HepG2 (cell line): Measurements from ENCODE around the gene IPO8. TPM values are rescaled to one million over a fixed set of nuclear protein-coding genes. Genes with fewer than 3 reads are reported as not detected.

Experiments
- AGO1 ChIP-seq: fragments of 200-400 bp; formaldehyde crosslinking; IDR thresholded peaks from 2 replicates; pipeline ENCODE4 v1.6.1; 2017; ENCODE audit warnings: mild to moderate bottlenecking, low read depth, low read length, moderate library complexity; ENCODE audit not compliant: poor library complexity, severe bottlenecking
- CC2D1A ChIP-seq: sonication (generic); formaldehyde crosslinking; IDR thresholded peaks from 2 replicates; pipeline ENCODE4 v1.8.1; 2023; ENCODE audit warnings: mild to moderate bottlenecking, missing genetic modification reagents
- MTF2 ChIP-seq: sonication (generic); formaldehyde crosslinking; IDR thresholded peaks from 2 replicates; pipeline ENCODE4 v1.5.0; 2020; ENCODE audit warnings: missing genetic modification reagents, borderline replicate concordance
- NFATC3 ChIP-seq: sonication (generic); formaldehyde crosslinking; IDR thresholded peaks from 2 replicates; pipeline ENCODE4 v1.5.1; 2020; ENCODE audit warnings: mild to moderate bottlenecking, missing genetic modification reagents
- NR2F1 ChIP-seq, 2 experiments: fragments of 450-650 bp in 1 of 2; formaldehyde crosslinking in 1 of 2; IDR thresholded peaks; 2 replicates each; pipeline versions ENCODE4 v1.5.0 to v1.6.1; 2016 to 2020; ENCODE audit warnings: mild to moderate bottlenecking in 1 of 2, missing compliant biosample characterization in 1 of 2, missing genetic modification reagents in 1 of 2, moderate library complexity in 1 of 2
- PRDM4 ChIP-seq: sonication (generic); formaldehyde crosslinking; IDR thresholded peaks from 2 replicates; pipeline ENCODE4 v1.9.0; 2021; ENCODE audit warnings: missing genetic modification reagents, borderline replicate concordance
- SRF ChIP-seq: IDR thresholded peaks from 2 replicates; pipeline ENCODE4 v1.6.1; 2011; ENCODE audit warnings: mild to moderate bottlenecking, low read depth, low read length, moderate library complexity
- ZNF124 ChIP-seq: sonication (generic); formaldehyde crosslinking; IDR thresholded peaks from 2 replicates; pipeline ENCODE4 v1.4.0; 2020; ENCODE audit warnings: missing genetic modification reagents
- ZNF263 ChIP-seq: sonication (generic); formaldehyde crosslinking; IDR thresholded peaks from 2 replicates; pipeline ENCODE4 v1.4.0; 2020; ENCODE audit warnings: missing genetic modification reagents
- ZNF30 ChIP-seq: sonication (generic); formaldehyde crosslinking; IDR thresholded peaks from 2 replicates; pipeline ENCODE4 v1.5.0; 2020; ENCODE audit warnings: mild to moderate bottlenecking, missing genetic modification reagents
- ZNF558 ChIP-seq: sonication (generic); formaldehyde crosslinking; IDR thresholded peaks from 2 replicates; pipeline ENCODE4 v1.9.0; 2022; ENCODE audit warnings: mild to moderate bottlenecking, missing genetic modification reagents, borderline replicate concordance
- ZNF703 ChIP-seq: sonication (generic); formaldehyde crosslinking; IDR thresholded peaks from 2 replicates; pipeline ENCODE4 v1.5.1; 2020; ENCODE audit warnings: missing genetic modification reagents, mild to moderate bottlenecking, moderate library complexity, borderline replicate concordance
- ZNF772 ChIP-seq: sonication (generic); formaldehyde crosslinking; IDR thresholded peaks from 2 replicates; pipeline ENCODE4 v1.5.0; 2020; ENCODE audit warnings: mild to moderate bottlenecking, missing genetic modification reagents
- ZNF780A ChIP-seq: sonication (generic); formaldehyde crosslinking; IDR thresholded peaks from 2 replicates; pipeline ENCODE4 v1.8.0; 2022; ENCODE audit warnings: mild to moderate bottlenecking, missing genetic modification reagents, moderate library complexity
- ZNF782 ChIP-seq: sonication (generic); formaldehyde crosslinking; IDR thresholded peaks from 2 replicates; pipeline ENCODE4 v1.4.0; 2020; ENCODE audit warnings: missing genetic modification reagents, mild to moderate bottlenecking, borderline replicate concordance
- polyA plus RNA-seq, 8 experiments: library from polyadenylated mRNA; depleted of rRNA in 3 of 8; stranded (reverse) in 7 of 8; unstranded in 1 of 8; fragments of >200 nt; fragmentation: Illumina TruSeq in 4 of 8; extraction: Trizol in 4 of 8; gene quantifications; 2 replicates each; pipeline versions ENCODE4 v1.2.1 to v1.2.3, GENCODE V29; 2011 to 2016; ENCODE audit warnings: low read depth in 4 of 8, missing spikeins in 1 of 8, mixed read lengths in 1 of 8; ENCODE audit not compliant: insufficient read depth in 1 of 8
- total RNA-seq, 5 experiments: library from RNA; depleted of rRNA; stranded (reverse); fragments of >200 nt; fragmentation: Illumina TruSeq; extraction: Trizol; gene quantifications; 2 replicates each; pipeline ENCODE4 v1.2.3, GENCODE V29; 2016; ENCODE audit warnings: low read depth in 1 of 5
- TF ChIP-seq, protein P1 (sequence below): sonication (generic); formaldehyde crosslinking; IDR thresholded peaks from 2 replicates; pipeline ENCODE4 v1.5.1; 2020; ENCODE audit warnings: mild to moderate bottlenecking, missing genetic modification reagents, borderline replicate concordance
- TF ChIP-seq, protein P2 (sequence below): IDR thresholded peaks from 2 replicates; pipeline ENCODE4 v1.6.1; 2016; ENCODE audit warnings: missing biosample characterization, missing genetic modification reagents, low read depth

IPO8 gene
- total and polyA plus RNA-seq, 2 of the 13 experiments (the other 11 are each of a cell fraction or from before 2014, with no cell fraction given): 6.3 to 21.8 TPM

DNA sequence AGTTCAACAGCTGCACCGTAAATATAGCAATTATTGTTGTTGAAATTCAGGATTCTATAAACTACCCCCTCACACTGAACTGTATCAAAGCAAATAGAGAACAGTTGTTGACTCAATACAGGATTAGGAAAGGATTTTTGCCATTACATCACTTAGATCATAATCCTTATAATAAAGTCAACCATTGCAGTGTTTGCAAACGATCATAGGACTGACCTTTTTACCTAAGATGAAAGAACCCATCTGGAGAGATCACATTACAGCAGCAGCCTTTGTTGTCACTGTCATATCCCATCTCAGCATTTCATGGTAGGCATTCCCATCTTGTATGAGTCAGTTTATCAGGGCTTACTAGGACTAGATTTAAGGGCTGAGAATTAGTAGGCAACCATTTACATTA, 96.1 kb downstream of the IPO8 start (continued):
- no peak for TF ChIP-seq ZNF703 (CRISPR knock-in tag)
- no peak for TF ChIP-seq SRF
- TF ChIP-seq ZNF772: no peak
- no peak for TF ChIP-seq ZNF263 (CRISPR knock-in tag)
- TF ChIP-seq ZNF782: no peak
- no peak for TF ChIP-seq ZNF780A
- no peak for TF ChIP-seq ZNF558 (CRISPR knock-in tag)
- no peak for TF ChIP-seq AGO1
- TF ChIP-seq ZNF30: no peak
- TF ChIP-seq, protein P1, sequence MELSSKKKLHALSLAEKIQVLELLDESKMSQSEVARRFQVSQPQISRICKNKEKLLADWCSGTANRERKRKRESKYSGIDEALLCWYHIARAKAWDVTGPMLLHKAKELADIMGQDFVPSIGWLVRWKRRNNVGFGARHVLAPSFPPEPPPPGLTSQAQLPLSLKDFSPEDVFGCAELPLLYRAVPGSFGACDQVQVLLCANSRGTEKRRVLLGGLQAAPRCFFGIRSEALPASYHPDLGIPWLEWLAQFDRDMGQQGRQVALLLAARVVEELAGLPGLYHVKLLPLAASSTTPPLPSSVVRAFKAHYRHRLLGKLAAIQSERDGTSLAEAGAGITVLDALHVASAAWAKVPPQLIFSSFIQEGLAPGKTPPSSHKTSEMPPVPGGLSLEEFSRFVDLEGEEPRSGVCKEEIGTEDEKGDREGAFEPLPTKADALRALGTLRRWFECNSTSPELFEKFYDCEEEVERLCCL (CRISPR knock-in tag): no peak
- TF ChIP-seq, protein P2, sequence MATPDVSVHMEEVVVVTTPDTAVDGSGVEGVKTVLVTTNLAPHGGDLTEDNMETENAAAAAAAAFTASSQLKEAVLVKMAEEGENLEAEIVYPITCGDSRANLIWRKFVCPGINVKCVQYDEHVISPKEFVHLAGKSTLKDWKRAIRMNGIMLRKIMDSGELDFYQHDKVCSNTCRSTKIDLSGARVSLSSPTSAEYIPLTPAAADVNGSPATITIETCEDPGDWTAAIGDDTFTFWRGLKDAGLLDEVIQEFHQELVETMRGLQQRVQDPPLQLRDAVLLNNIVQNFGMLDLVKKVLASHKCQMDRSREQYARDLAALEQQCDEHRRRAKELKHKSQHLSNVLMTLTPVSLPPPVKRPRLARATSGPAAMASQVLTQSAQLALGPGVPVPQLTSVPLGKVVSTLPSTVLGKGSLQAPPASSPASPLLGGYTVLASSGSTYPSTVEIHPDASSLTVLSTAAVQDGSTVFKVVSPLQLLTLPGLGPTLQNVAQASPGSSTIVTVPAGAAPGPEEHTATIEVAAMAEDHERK (CRISPR knock-in tag): no peak
- no peak for TF ChIP-seq CC2D1A (CRISPR knock-in tag)
- no peak for TF ChIP-seq NFATC3 (CRISPR knock-in tag)
- no peak for TF ChIP-seq ZNF124 (CRISPR knock-in tag)
- no peak for TF ChIP-seq PRDM4
- TF ChIP-seq NR2F1 (CRISPR knock-in tag; IDR thresholded peaks at IDR 0.05): peak; percentile 90 to 99
- TF ChIP-seq MTF2 (CRISPR knock-in tag): no peak
